GM12801 (cell line): ENCODE measurements around the gene ZNF142.

Source experiments
- TF ChIP-seq, protein P1 (sequence below): IDR thresholded peaks from one replicate; pipeline ENCODE4 v1.5.1; 2011; ENCODE audit warnings: control low read depth; ENCODE audit not compliant: insufficient read length; ENCODE audit errors: extremely low read depth

Gene ZNF142, protein sequence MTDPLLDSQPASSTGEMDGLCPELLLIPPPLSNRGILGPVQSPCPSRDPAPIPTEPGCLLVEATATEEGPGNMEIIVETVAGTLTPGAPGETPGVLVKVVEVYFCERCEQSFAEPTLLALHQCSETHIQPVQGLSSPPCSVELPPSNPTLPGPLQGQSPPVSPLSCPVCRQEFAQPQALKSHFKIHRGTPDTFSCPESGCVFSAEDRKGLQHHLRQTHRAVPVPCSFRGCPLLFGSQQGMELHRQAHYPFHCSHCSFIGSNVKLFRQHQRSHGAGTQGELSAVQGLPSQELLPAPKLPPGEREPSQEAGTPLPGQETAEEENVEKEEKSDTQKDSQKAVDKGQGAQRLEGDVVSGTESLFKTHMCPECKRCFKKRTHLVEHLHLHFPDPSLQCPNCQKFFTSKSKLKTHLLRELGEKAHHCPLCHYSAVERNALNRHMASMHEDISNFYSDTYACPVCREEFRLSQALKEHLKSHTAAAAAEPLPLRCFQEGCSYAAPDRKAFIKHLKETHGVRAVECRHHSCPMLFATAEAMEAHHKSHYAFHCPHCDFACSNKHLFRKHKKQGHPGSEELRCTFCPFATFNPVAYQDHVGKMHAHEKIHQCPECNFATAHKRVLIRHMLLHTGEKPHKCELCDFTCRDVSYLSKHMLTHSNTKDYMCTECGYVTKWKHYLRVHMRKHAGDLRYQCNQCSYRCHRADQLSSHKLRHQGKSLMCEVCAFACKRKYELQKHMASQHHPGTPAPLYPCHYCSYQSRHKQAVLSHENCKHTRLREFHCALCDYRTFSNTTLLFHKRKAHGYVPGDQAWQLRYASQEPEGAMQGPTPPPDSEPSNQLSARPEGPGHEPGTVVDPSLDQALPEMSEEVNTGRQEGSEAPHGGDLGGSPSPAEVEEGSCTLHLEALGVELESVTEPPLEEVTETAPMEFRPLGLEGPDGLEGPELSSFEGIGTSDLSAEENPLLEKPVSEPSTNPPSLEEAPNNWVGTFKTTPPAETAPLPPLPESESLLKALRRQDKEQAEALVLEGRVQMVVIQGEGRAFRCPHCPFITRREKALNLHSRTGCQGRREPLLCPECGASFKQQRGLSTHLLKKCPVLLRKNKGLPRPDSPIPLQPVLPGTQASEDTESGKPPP (N-terminal part only)

DNA sequence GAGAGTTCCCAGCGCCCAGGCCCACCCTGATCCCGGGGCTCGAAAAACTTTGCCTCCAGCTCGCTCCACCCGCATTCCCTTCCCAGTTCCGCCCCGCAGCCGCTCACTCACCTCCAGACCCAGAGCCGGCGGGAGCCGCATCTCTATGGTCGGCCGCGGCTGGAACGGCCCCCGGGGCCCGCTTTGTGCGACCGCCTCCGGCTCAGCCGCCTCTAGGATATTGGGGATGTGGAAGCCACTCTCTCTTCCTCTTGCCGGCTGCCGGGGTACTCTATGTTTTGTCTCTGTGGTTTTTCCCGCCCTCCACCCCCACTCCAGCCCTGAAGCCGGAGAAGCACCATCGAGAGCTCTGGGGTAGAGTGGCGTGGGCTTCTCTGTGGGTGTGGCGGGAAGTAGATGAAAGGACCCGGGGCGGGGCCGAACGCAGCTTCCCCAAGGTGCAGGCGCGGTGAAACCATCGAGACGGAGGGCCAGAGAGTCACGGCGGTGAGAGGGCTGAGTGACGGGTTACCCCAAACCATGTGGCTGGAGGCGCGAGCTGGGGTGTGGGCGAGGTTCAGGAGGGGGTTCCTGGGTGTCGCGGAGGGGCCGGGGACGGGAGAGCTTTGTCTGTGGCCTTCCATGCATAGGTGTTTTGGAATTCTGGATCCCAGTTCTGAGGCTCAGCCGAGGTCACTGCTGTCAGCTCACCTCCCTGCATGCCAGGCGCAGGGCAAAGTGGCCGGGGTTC lies at the start of gene ZNF142, which contains the start of gene BCS1L:
Gene ZNF142 (minus strand): TSS at position 366 of the 730 bp plus-strand sequence. CDS start 3,194 bp downstream, outside the sequence.
Gene BCS1L (plus strand): TSS at position 426 of the 730 bp plus-strand sequence. CDS start 1,305 bp downstream, outside the sequence.
- TF ChIP-seq, protein P1, sequence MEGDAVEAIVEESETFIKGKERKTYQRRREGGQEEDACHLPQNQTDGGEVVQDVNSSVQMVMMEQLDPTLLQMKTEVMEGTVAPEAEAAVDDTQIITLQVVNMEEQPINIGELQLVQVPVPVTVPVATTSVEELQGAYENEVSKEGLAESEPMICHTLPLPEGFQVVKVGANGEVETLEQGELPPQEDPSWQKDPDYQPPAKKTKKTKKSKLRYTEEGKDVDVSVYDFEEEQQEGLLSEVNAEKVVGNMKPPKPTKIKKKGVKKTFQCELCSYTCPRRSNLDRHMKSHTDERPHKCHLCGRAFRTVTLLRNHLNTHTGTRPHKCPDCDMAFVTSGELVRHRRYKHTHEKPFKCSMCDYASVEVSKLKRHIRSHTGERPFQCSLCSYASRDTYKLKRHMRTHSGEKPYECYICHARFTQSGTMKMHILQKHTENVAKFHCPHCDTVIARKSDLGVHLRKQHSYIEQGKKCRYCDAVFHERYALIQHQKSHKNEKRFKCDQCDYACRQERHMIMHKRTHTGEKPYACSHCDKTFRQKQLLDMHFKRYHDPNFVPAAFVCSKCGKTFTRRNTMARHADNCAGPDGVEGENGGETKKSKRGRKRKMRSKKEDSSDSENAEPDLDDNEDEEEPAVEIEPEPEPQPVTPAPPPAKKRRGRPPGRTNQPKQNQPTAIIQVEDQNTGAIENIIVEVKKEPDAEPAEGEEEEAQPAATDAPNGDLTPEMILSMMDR, result no peak

DNA sequence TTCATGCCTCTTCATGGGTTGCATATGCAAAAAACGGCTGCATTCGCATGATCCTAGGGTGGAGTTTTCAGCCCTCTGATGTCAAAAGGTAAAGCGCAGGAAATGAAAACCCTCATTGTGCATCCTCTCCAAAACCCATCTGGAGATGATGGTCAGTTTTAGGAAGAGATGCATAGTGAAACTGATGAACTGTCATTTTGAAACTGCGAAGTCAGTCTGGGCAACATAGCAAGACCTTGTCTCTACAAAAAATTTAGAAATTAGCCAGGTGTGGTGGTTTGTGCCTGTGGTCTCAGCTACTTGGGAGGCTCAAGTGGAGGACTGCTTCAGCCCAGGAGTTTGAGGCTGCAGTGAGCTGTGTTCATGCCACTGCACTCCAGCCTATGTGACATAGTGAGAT lies 48.7 kb upstream of the ZNF142 start:
- TF ChIP-seq, protein P1, result no peak

DNA sequence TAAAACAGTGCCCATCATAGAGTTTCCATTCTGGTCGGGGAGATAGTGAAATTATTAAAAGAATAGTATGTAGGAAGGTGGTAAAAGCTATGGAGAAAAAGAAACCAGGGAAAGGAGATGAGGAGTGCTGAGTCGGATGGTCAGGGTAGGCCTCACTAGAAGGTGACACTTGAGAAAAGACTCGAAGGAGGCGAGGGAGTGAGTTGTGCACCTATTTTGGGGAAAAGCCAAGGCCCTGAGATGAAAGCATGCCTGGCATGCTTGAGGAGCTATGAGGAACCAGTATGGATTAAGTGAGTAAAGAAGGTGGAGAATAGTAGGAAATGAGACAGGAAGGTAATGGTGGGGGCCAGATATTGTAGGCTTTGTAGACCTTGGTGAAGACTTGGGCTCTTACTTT lies 43.9 kb upstream of the ZNF142 start:
- TF ChIP-seq, protein P1, result no peak

DNA sequence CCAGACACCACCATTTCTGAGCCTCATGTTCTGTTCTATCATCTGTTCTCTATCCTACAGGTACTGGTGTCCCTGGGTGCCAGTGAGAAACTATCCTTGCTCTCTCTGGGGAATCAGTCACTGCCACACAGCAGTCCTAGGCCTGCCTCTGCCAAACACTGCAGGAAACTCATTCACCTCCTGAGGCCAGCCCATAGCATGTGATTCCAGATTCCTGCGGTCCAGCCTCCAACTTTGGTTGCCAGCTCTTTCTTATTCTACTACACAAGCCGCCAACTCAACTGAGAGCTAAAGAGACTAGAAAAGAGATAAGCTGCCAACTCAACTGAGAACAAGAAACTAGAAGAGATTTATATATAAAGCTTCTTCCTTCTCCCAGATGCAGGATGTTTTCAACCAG lies 42.4 kb upstream of the ZNF142 start:
- TF ChIP-seq, protein P1, result no peak

DNA sequence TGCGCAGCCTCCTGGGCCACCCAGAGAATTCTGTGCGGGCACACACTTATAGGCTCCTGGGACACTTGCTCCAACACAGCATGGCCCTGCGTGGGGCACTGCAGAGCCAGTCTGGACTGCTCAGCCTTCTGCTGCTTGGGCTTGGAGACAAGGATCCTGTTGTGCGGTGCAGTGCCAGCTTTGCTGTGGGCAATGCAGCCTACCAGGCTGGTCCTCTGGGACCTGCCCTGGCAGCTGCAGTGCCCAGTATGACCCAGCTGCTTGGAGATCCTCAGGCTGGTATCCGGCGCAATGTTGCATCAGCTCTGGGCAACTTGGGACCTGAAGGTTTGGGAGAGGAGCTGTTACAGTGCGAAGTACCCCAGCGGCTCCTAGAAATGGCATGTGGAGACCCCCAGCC lies 39.5 kb upstream of the ZNF142 start:
- TF ChIP-seq, protein P1, result no peak

DNA sequence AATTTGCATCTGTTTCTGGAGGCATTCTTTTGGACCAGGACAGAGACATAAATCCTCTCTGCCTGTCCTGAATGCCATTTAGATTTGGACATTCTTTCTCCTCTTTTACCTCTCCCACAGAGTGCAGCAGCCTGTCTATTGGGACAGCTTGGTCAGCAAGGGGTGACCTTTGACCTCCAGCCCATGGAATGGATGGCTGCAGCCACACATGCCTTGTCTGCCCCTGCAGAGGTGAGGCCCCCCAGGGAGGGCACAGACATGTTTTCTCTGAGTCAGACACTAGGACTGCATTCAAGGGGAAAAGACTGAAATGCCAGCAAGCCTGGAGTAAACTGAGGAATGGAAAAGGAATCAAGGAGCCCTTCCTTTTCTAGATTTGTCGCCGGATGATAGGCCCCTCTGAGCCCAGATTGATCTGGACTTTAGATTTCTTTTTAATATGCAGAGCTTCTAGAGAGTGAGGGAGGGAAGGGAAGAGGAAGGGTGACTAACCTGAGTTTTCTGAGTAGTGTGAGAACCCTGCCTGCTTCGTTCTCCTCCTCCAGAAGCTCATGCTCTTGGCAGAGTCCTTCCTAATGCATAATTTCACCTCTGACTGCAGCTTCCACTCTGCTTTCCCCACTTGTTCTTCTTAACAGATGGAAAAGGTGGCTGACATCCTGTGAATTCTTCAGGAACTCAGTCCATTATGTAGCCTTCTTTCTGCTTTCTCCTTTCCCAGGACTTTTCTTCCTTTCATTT lies 35.2 kb upstream of the ZNF142 start:
- TF ChIP-seq, protein P1, result no peak
